H1 (cell line): ENCODE data around the gene WDR43. TPM values are rescaled to one million over a fixed set of nuclear protein-coding genes. Genes with fewer than 3 reads are reported as not detected.

ENCODE experiments used
- CTCF ChIA-PET: fragments of 300-600 bp; sonication (Branson Sonifier 250); formaldehyde crosslinking; loops from one replicate; lab custom pipeline; 2021; ENCODE audit not compliant: partially characterized antibody; lab: Charles Lee
- POLR2A ChIA-PET: fragments of 300-600 bp; sonication (Branson Sonifier 250); formaldehyde crosslinking; loops from one replicate; lab custom pipeline; 2021; ENCODE audit warnings: inconsistent platforms; ENCODE audit not compliant: partially characterized antibody; lab: Charles Lee
- DNase-seq, 2 experiments: peaks; one replicate each; pipeline versions ENCODE4 v3.0.0 to v3.0.0-alpha.2; 2010 to 2022; ENCODE audit warnings: low spot score in 2 of 2, low read depth in 1 of 2, mixed read lengths in 1 of 2
- FAIRE-seq: peaks from 2 replicates; lab custom pipeline; 2011; peaks lifted over from hg19 to GRCh38; lab: Jason Lieb, UNC
- H2AFZ ChIP-seq: 2 replicates; pipeline ENCODE4 v1.8.1; 2012; ENCODE audit warnings: low read length, inconsistent platforms
- H2AK5ac ChIP-seq: 2 replicates; pipeline ENCODE4 v1.6.1; 2013; ENCODE audit warnings: low read depth, low read length
- H2BK120ac ChIP-seq: replicated peaks from 2 replicates; pipeline ENCODE3; 2013; ENCODE audit warnings: low read depth, low read length, inconsistent platforms
- H2BK12ac ChIP-seq: 2 replicates; pipeline ENCODE4 v1.6.1; 2013; ENCODE audit warnings: low read depth, low read length
- H2BK15ac ChIP-seq: 2 replicates; pipeline ENCODE4 v1.6.1; 2013; ENCODE audit warnings: low read length
- H2BK20ac ChIP-seq: 2 replicates; pipeline ENCODE4 v1.6.1; 2013; ENCODE audit warnings: low read length
- H2BK5ac ChIP-seq: 2 replicates; pipeline ENCODE4 v1.6.1; 2013; ENCODE audit warnings: low read depth, low read length
- H3K14ac ChIP-seq: 2 replicates; pipeline ENCODE4 v1.6.1; 2013; ENCODE audit warnings: inconsistent platforms; ENCODE audit not compliant: insufficient read length
- H3K18ac ChIP-seq: 2 replicates; pipeline ENCODE4 v1.6.1; 2013; ENCODE audit warnings: low read length; ENCODE audit errors: extremely low read depth
- H3K23ac ChIP-seq: 2 replicates; pipeline ENCODE4 v1.6.1; 2013; ENCODE audit warnings: inconsistent platforms; ENCODE audit not compliant: insufficient read length
- H3K23me2 ChIP-seq: 2 replicates; pipeline ENCODE4 v1.6.1; 2013; ENCODE audit warnings: low read depth, low read length
- H3K27ac ChIP-seq: 2 replicates; pipeline ENCODE4 v1.6.1; 2011; ENCODE audit warnings: low read depth, low read length, inconsistent platforms
- H3K27me3 ChIP-seq, 4 experiments: replicated peaks in 1 of 4; 1 replicate in 1 of 4; 2 replicates in 3 of 4; pipeline versions ENCODE4 v1.6.1 to v1.8.1; 2011 to 2013; ENCODE audit warnings: low read length in 3 of 4, mild to moderate bottlenecking in 3 of 4, inconsistent platforms in 2 of 4, mixed read lengths in 2 of 4, moderate library complexity in 1 of 4; ENCODE audit not compliant: control insufficient read depth in 3 of 4, insufficient read depth in 3 of 4; ENCODE audit errors: extremely low read depth in 1 of 4
- H3K36me3 ChIP-seq, 4 experiments: 2 replicates each; pipeline versions ENCODE4 v1.6.1 to v1.8.1; 2011 to 2013; ENCODE audit warnings: mild to moderate bottlenecking in 4 of 4, low read length in 3 of 4, moderate library complexity in 2 of 4, control low read depth in 1 of 4, inconsistent platforms in 1 of 4; ENCODE audit not compliant: insufficient read depth in 4 of 4, control insufficient read depth in 2 of 4
- H3K4ac ChIP-seq: replicated peaks from 2 replicates; pipeline ENCODE3; 2013; ENCODE audit warnings: low read length, low read depth, mixed read lengths, inconsistent platforms; ENCODE audit not compliant: insufficient read length
- H3K4me1 ChIP-seq, 4 experiments: replicated peaks in 1 of 4; 1 replicate in 1 of 4; 2 replicates in 3 of 4; pipeline versions ENCODE4 v1.6.1 to v1.8.1; 2011 to 2013; ENCODE audit warnings: low read length in 3 of 4, inconsistent platforms in 2 of 4, mixed read lengths in 1 of 4; ENCODE audit not compliant: insufficient read depth in 4 of 4, control insufficient read depth in 3 of 4
- H3K4me2 ChIP-seq, 2 experiments: 2 replicates each; pipeline versions ENCODE4 v1.6.1 to v1.8.1; 2011 to 2013; ENCODE audit warnings: low read depth in 2 of 2, low read length in 2 of 2, control low read depth in 1 of 2, inconsistent platforms in 1 of 2, mild to moderate bottlenecking in 1 of 2; ENCODE audit not compliant: insufficient read depth in 1 of 2
- H3K4me3 ChIP-seq, 4 experiments: fragments of 200-600, 300-600 bp in 1 of 4; sonication (generic), shearing (Covaris generic), sonication (Bioruptor Twin) in 1 of 4; 2 replicates each; pipeline versions ENCODE4 v1.5.1 to v1.8.1; 2011 to 2016; ENCODE audit warnings: low read length in 4 of 4, low read depth in 3 of 4, control low read depth in 2 of 4, inconsistent platforms in 2 of 4, mild to moderate bottlenecking in 2 of 4, mixed read lengths in 1 of 4, moderate library complexity in 1 of 4; ENCODE audit not compliant: insufficient read depth in 2 of 4; ENCODE audit errors: extremely low read depth in 1 of 4
- H3K56ac ChIP-seq: replicated peaks from 2 replicates; pipeline ENCODE3; 2013; ENCODE audit warnings: low read depth, mild to moderate bottlenecking, mixed read lengths, low read length, inconsistent platforms; ENCODE audit not compliant: insufficient read length
- H3K79me1 ChIP-seq: 2 replicates; pipeline ENCODE4 v1.6.1; 2013; ENCODE audit warnings: low read depth, low read length, control low read depth
- H3K79me2 ChIP-seq, 2 experiments: 2 replicates each; pipeline versions ENCODE4 v1.6.1 to v1.8.1; 2012 to 2013; ENCODE audit warnings: low read length in 2 of 2, mild to moderate bottlenecking in 2 of 2, inconsistent platforms in 1 of 2; ENCODE audit not compliant: insufficient read depth in 2 of 2, control insufficient read depth in 1 of 2
- H3K9ac ChIP-seq, 4 experiments: replicated peaks in 1 of 4; 1 replicate in 1 of 4; 2 replicates in 3 of 4; pipeline versions ENCODE4 v1.6.1 to v1.8.1; 2011 to 2013; ENCODE audit warnings: low read depth in 3 of 4, low read length in 3 of 4, control low read depth in 2 of 4, mild to moderate bottlenecking in 2 of 4, moderate library complexity in 2 of 4, inconsistent platforms in 1 of 4; ENCODE audit errors: extremely low read depth in 1 of 4
- H3K9me3 ChIP-seq, 2 experiments: 2 replicates each; pipeline versions ENCODE4 v1.6.1 to v1.8.1; 2012 to 2013; ENCODE audit warnings: mild to moderate bottlenecking in 2 of 2, moderate library complexity in 2 of 2, control low read depth in 1 of 2, inconsistent platforms in 1 of 2, low read depth in 1 of 2, low read length in 1 of 2, mixed read lengths in 1 of 2; ENCODE audit not compliant: insufficient read depth in 2 of 2
- H4K20me1 ChIP-seq, 2 experiments: replicated peaks in 1 of 2; 2 replicates each; pipeline versions ENCODE3 to v1.8.1; 2011 to 2013; ENCODE audit warnings: inconsistent platforms in 2 of 2, low read length in 2 of 2, mild to moderate bottlenecking in 1 of 2; ENCODE audit not compliant: insufficient read depth in 2 of 2, control insufficient read depth in 1 of 2
- H4K5ac ChIP-seq: 2 replicates; pipeline ENCODE4 v1.6.1; 2013; ENCODE audit warnings: low read length, low read depth, mixed read lengths, inconsistent platforms; ENCODE audit not compliant: insufficient read length
- H4K8ac ChIP-seq: 2 replicates; pipeline ENCODE4 v1.8.0; 2013; ENCODE audit warnings: mild to moderate bottlenecking, moderate library complexity, low read length, inconsistent platforms; ENCODE audit not compliant: insufficient read depth; ENCODE audit errors: extremely low read depth
- H4K91ac ChIP-seq: replicated peaks from 2 replicates; pipeline ENCODE3; 2013; ENCODE audit warnings: low read length, mixed read lengths, inconsistent platforms; ENCODE audit not compliant: insufficient read length
- GABPA ChIP-seq: IDR thresholded peaks from 2 replicates; pipeline ENCODE4 v1.6.1; 2011; ENCODE audit warnings: mild to moderate bottlenecking, low read length, moderate library complexity, borderline replicate concordance; ENCODE audit not compliant: insufficient read depth
- HDAC2 ChIP-seq, 2 experiments: fragments of 300-600 bp in 1 of 2; sonication (generic) in 1 of 2; IDR thresholded peaks; 2 replicates each; pipeline ENCODE4 v1.6.1; 2011 to 2012; ENCODE audit warnings: low read depth in 2 of 2, low read length in 2 of 2, mild to moderate bottlenecking in 2 of 2, moderate library complexity in 2 of 2, borderline replicate concordance in 1 of 2, inconsistent platforms in 1 of 2
- POLR2AphosphoS5 ChIP-seq: IDR thresholded peaks from 2 replicates; pipeline ENCODE4 v1.6.1; 2011; ENCODE audit warnings: low read depth, low read length
- POU5F1 ChIP-seq: IDR thresholded peaks from 2 replicates; pipeline ENCODE4 v1.6.1; 2011; ENCODE audit warnings: low read depth, mild to moderate bottlenecking, low read length, moderate library complexity
- RAD21 ChIP-seq, 2 experiments: IDR thresholded peaks in 1 of 2; conservative IDR thresholded peaks in 1 of 2; 2 replicates each; pipeline ENCODE4 v1.6.1; 2011; ENCODE audit warnings: low read depth in 2 of 2, low read length in 2 of 2, improper control_type of control experiment in 1 of 2, inconsistent platforms in 1 of 2, mild to moderate bottlenecking in 1 of 2, moderate library complexity in 1 of 2
- SUZ12 ChIP-seq: fragments of 200-600 bp; sonication (generic); IDR thresholded peaks from 2 replicates; pipeline ENCODE4 v1.6.1; 2012; ENCODE audit warnings: mild to moderate bottlenecking, inconsistent platforms, low read length, moderate library complexity, mixed read lengths
- TAF7 ChIP-seq: optimal IDR thresholded peaks from 2 replicates; pipeline ENCODE3; 2011; ENCODE audit warnings: low read depth, mild to moderate bottlenecking, inconsistent platforms, low read length, moderate library complexity, borderline replicate concordance
- WGBS, 2 experiments: shearing (Covaris generic) in 1 of 2; methylation state at CpG; one replicate each; pipeline versions ENCODE4 v1.1.6 to v1.1.7; 2013 to 2015; ENCODE audit warnings: low lambda C conversion rate in 2 of 2, mixed read lengths in 2 of 2, inconsistent platforms in 1 of 2, low coverage in 1 of 2, missing lambda C conversion rate in 1 of 2; ENCODE audit not compliant: insufficient replicate concordance in 2 of 2, insufficient coverage in 1 of 2, insufficient read length in 1 of 2; ENCODE audit errors: extremely low coverage in 1 of 2, missing lambda C conversion rate in 1 of 2; 5-methylcytosine and 5-hydroxymethylcytosine counted together
- polyA plus RNA-seq, 7 experiments: library from polyadenylated mRNA; depleted of rRNA in 3 of 7; stranded (reverse) in 5 of 7; unstranded in 2 of 7; fragments of >200 nt in 5 of 7; fragments of 200-250 nt in 2 of 7; gene quantifications; 1 replicate in 5 of 7; 2 replicates in 1 of 7; 4 replicates in 1 of 7; pipeline versions ENCODE4 v1.2.1 to v1.2.3, GENCODE V29; 2011 to 2013; ENCODE audit warnings: missing spikeins in 2 of 7, mixed read lengths in 2 of 7
- total RNA-seq: library from RNA; stranded (reverse); fragmentation: NEBNext Ultra II Directional; extraction: Animal tissue kit (Norgen Biotek cat#: 25700); gene quantifications from 2 replicates; pipeline ENCODE4 v1.2.1, GENCODE V29; 2021
- TF ChIP-seq, protein P1 (sequence below), 3 experiments: IDR thresholded peaks; 1 replicate in 2 of 3; 2 replicates in 1 of 3; pipeline versions ENCODE4 v1.5.1 to v1.6.1; 2011; ENCODE audit warnings: low read length in 3 of 3, mild to moderate bottlenecking in 3 of 3, inconsistent platforms in 2 of 3, low read depth in 1 of 3, moderate library complexity in 1 of 3; ENCODE audit not compliant: insufficient read depth in 1 of 3; ENCODE audit errors: control extremely low read depth in 1 of 3

The WDR43 gene
- total and polyA plus RNA-seq, 2 of the 8 experiments (the other 6 are each of a cell fraction or from before 2014, with no cell fraction given), result 57.8 to 142 TPM

DNA sequence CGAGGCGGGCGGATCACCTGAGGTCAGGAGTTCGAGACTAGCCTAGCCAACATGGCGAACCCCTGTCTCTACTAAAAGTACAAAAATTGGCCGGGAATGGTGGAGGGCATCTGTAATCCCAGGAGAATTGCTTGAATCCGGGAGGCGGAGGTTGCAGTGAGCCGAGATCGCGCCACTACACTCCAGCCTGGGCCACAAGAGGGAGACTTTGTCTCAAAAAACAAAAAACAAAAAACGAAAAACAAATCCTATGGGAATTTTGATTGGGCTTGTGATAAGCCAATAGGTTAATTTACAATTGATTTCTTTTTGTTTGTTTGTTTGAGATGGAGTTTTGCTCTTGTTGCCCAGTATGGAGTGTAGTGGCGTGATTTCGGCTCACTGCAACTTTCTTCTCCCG lies 62.4 kb downstream of the WDR43 start:
- Histone ChIP-seq H3K23ac (no peak overlapping the region), H3K9ac (no peak overlapping the region; a peak in 1 of 7 replicates), H3K56ac (no peak overlapping the region), H3K4ac (no peak overlapping the region), H3K23me2 (no peaks in the 10 kb centered on the region), H4K91ac (no peak overlapping the region), H2AK5ac (no peak overlapping the region), H3K4me1 (peaks cover 2 to 8% (median 5%) of the 10 kb centered on the region in 4 experiments; a peak in 6 of 7 replicates), H2BK120ac (no peak overlapping the region), H3K9me3 (no peaks in the 10 kb centered on the region), H3K79me2 (no peaks in the 10 kb centered on the region), H2BK5ac (no peak overlapping the region), H4K20me1 (peaks cover 0 to 2% of the 10 kb centered on the region in 2 experiments), H3K4me2 (peak overlapping the region in 1 of 2 experiments; percentile 12; a peak in 1 of 4 replicates), H2BK20ac (no peak overlapping the region), H2BK15ac (no peak overlapping the region), H2AFZ (no peak overlapping the region), H2BK12ac (no peak overlapping the region), H4K5ac (no peak overlapping the region), H3K27ac (no peak overlapping the region), H3K4me3 (peak overlapping the region in 1 of 4 experiments; percentile 40; a peak in 3 of 8 replicates), H4K8ac (no peak overlapping the region), H3K14ac (no peak overlapping the region), H3K79me1 (no peaks in the 10 kb centered on the region), H3K27me3 (no peaks in the 10 kb centered on the region), H3K36me3 (no peaks in the 10 kb centered on the region), H3K18ac (no peak overlapping the region)
- ChIA-PET POLR2A (interaction anchor here (0.6 kb wide), 1 partner anchor 376 kb away, joined by 3 read pairs; no protein-coding TSS in a partner anchor), CTCF (interaction anchor here (0.6 to 1.9 kb wide), 7 partner anchors 35 to 249 kb away, joined by 3 to 7 read pairs (median 3); no protein-coding TSS in a partner anchor)
- FAIRE-seq, result no peak
- TF ChIP-seq POLR2AphosphoS5, result no peak
- TF ChIP-seq POU5F1, result no peak
- TF ChIP-seq TAF7, result no peak
- TF ChIP-seq, protein P1, sequence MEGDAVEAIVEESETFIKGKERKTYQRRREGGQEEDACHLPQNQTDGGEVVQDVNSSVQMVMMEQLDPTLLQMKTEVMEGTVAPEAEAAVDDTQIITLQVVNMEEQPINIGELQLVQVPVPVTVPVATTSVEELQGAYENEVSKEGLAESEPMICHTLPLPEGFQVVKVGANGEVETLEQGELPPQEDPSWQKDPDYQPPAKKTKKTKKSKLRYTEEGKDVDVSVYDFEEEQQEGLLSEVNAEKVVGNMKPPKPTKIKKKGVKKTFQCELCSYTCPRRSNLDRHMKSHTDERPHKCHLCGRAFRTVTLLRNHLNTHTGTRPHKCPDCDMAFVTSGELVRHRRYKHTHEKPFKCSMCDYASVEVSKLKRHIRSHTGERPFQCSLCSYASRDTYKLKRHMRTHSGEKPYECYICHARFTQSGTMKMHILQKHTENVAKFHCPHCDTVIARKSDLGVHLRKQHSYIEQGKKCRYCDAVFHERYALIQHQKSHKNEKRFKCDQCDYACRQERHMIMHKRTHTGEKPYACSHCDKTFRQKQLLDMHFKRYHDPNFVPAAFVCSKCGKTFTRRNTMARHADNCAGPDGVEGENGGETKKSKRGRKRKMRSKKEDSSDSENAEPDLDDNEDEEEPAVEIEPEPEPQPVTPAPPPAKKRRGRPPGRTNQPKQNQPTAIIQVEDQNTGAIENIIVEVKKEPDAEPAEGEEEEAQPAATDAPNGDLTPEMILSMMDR (IDR thresholded peaks at IDR 0.05; ENCODE audit: control extremely low read depth in 1 of 3, insufficient read depth in 1 of 3, low read depth in 1 of 3, low read length in 3 of 3), result peak; percentile 20 to 52 (median 39)
- peak; percentile 54 to 61 for TF ChIP-seq RAD21 (IDR thresholded peaks at IDR 0.05 in 1 of 2, conservative IDR thresholded peaks at IDR 0.05 in 1 of 2; ENCODE audit: low read depth in 2 of 2, low read length in 2 of 2)
- no peak for TF ChIP-seq GABPA
- TF ChIP-seq SUZ12, result no peak
- no peak for TF ChIP-seq HDAC2 (IDR thresholded peaks at IDR 0.05; ENCODE audit: borderline replicate concordance in 1 of 2, low read depth in 2 of 2, low read length in 2 of 2)
- peak in 1 of 2 experiments; percentile 57 for DNase-seq
- WGBS, 2 experiments, result 59% methylated on average over 15 of the region's 15 CpGs; no CpG with 5 or more reads in 1 of the 2 experiments
